Measurements from ENCODE around the gene SEC14L3. TPM values are rescaled to one million over a fixed set of nuclear protein-coding genes. Genes with fewer than 3 reads are reported as not detected.
"Not testable (repeated sequence)": the region's sequence is repeated elsewhere in the genome, so short reads cannot be mapped to it uniquely, and the experiment has no call there.

SEC14L3 gene
- total RNA-seq, 4 donors from 2014 or later = not detected

- ATAC-seq (ENCODE audit: low FRiP score) = no peak
- no peak for TF ChIP-seq CTCF (IDR thresholded peaks at IDR 0.05)
These were observed 2.3 kb upstream of the SEC14L3 start for GRCh38 chr22:30474121-30474520.

GRCh38 chr22:30472994-30473720, 1.3 kb upstream of the SEC14L3 start:
- ATAC-seq (ENCODE audit: low FRiP score) = no peak
- TF ChIP-seq CTCF (IDR thresholded peaks at IDR 0.05) = no peak
- DNase-seq (ENCODE audit: low spot score) = no peak

More at GRCh38 chr22:30474121-30474520, 2.3 kb upstream of the SEC14L3 start:
- no peak for DNase-seq (ENCODE audit: low spot score)

- DNase-seq (ENCODE audit: low spot score) (no peak), ATAC-seq (ENCODE audit: low FRiP score) (no peak)
- no peak for TF ChIP-seq CTCF (IDR thresholded peaks at IDR 0.05)
These were observed 1.2 kb downstream of the SEC14L3 start for GRCh38 chr22:30470655-30471054.

- no peak for TF ChIP-seq CTCF (IDR thresholded peaks at IDR 0.05)
- DNase-seq (ENCODE audit: low spot score) (no peak), ATAC-seq (ENCODE audit: low FRiP score) (no peak)
These were observed 2.7 kb downstream of the SEC14L3 start for GRCh38 chr22:30469165-30469564.

GRCh38 chr22:30460555-30460954, 11.3 kb downstream of the SEC14L3 start:
- ATAC-seq (ENCODE audit: low FRiP score); DNase-seq (ENCODE audit: low spot score): not testable (repeated sequence)

GRCh38 chr22:30460147-30460546, 11.7 kb downstream of the SEC14L3 start:
- TF ChIP-seq CTCF (IDR thresholded peaks at IDR 0.05) = no peak
- no peak for ATAC-seq (ENCODE audit: low FRiP score)
- no peak for DNase-seq (ENCODE audit: low spot score)

GRCh38 chr22:30459181-30460052, 12.4 kb downstream of the SEC14L3 start:
- TF ChIP-seq CTCF (IDR thresholded peaks at IDR 0.05) = no peak
- DNase-seq (ENCODE audit: low spot score) (no peak), ATAC-seq (ENCODE audit: low FRiP score) (no peak)

Data from omental fat pad (tissue), 4 donors.